Stimulated activated CD4-positive, alpha-beta T cell treated with anti-CD3 and anti-CD28 coated beads, Interleukin-1b, Interleukin-23, amount 100 ng/mL, for 24 hours (primary cell): ENCODE measurements around the gene CAMK2B.
A peak's percentile ranks its signal among the peaks of the same experiment; 100 is the strongest.
"Not testable (repeated sequence)": the region's sequence is repeated elsewhere in the genome, so short reads cannot be mapped to it uniquely, and the experiment has no call there.

Experiments
- DNase-seq, 4 experiments: peaks; one replicate each; pipeline ENCODE4 v3.0.0-alpha.2; 2020; ENCODE audit warnings: low read depth in 4 of 4, low spot score in 1 of 4

CAMK2B gene

GRCh38 chr7:44194562-44195145, 130.7 kb downstream of the CAMK2B start:
- DNase-seq, result no peak

GRCh38 chr7:44194069-44194468, 131.3 kb downstream of the CAMK2B start:
- DNase-seq, result peak in 2 of 4 experiments; percentile 40 to 45

GRCh38 chr7:44193011-44193802, 132.2 kb downstream of the CAMK2B start:
- no peak for DNase-seq

- no peak for DNase-seq
Observed at GRCh38 chr7:44191171-44191570, 134.2 kb downstream of the CAMK2B start.

- DNase-seq, result no peak
Observed at GRCh38 chr7:44189993-44190872, 135.2 kb downstream of the CAMK2B start.

GRCh38 chr7:44189286-44189992, 136.0 kb downstream of the CAMK2B start, which contains the start of gene GCK:
GCK (minus strand) TSS chr7:44189439; CDS start chr7:44188953, 486 bp downstream.
- no peak for DNase-seq

GRCh38 chr7:44188480-44189225, 136.7 kb downstream of the CAMK2B start:
- no peak for DNase-seq

GRCh38 chr7:44187636-44188416, 137.6 kb downstream of the CAMK2B start:
- DNase-seq, result no peak

GRCh38 chr7:44186736-44187135, 138.7 kb downstream of the CAMK2B start:
- no peak for DNase-seq

- no peak for DNase-seq
Observed at GRCh38 chr7:44185729-44186128, 139.7 kb downstream of the CAMK2B start.

- no peak for DNase-seq
Observed at GRCh38 chr7:44184873-44185446, 140.4 kb downstream of the CAMK2B start.

- no peak for DNase-seq
Observed at GRCh38 chr7:44184206-44184872, 141.1 kb downstream of the CAMK2B start.

GRCh38 chr7:44183386-44183785, 142.0 kb downstream of the CAMK2B start:
- DNase-seq, result no peak

GRCh38 chr7:44182827-44183226, 142.6 kb downstream of the CAMK2B start:
- no peak for DNase-seq

GRCh38 chr7:44180631-44181030, 144.8 kb downstream of the CAMK2B start:
- DNase-seq, result no peak

GRCh38 chr7:44177570-44178131, 147.7 kb downstream of the CAMK2B start:
- no peak for DNase-seq

GRCh38 chr7:44176486-44176885, 148.9 kb downstream of the CAMK2B start:
- no peak for DNase-seq

- no peak for DNase-seq
Observed at GRCh38 chr7:44175730-44176129, 149.7 kb downstream of the CAMK2B start.

- DNase-seq, result not testable (repeated sequence)
Observed at GRCh38 chr7:44174694-44174948, 150.8 kb downstream of the CAMK2B start.
